Measurements from ENCODE around the gene PHF20.
"Not testable (repeated sequence)": the region's sequence is repeated elsewhere in the genome, so short reads cannot be mapped to it uniquely, and the experiment has no call there.

The PHF20 gene

DNA sequence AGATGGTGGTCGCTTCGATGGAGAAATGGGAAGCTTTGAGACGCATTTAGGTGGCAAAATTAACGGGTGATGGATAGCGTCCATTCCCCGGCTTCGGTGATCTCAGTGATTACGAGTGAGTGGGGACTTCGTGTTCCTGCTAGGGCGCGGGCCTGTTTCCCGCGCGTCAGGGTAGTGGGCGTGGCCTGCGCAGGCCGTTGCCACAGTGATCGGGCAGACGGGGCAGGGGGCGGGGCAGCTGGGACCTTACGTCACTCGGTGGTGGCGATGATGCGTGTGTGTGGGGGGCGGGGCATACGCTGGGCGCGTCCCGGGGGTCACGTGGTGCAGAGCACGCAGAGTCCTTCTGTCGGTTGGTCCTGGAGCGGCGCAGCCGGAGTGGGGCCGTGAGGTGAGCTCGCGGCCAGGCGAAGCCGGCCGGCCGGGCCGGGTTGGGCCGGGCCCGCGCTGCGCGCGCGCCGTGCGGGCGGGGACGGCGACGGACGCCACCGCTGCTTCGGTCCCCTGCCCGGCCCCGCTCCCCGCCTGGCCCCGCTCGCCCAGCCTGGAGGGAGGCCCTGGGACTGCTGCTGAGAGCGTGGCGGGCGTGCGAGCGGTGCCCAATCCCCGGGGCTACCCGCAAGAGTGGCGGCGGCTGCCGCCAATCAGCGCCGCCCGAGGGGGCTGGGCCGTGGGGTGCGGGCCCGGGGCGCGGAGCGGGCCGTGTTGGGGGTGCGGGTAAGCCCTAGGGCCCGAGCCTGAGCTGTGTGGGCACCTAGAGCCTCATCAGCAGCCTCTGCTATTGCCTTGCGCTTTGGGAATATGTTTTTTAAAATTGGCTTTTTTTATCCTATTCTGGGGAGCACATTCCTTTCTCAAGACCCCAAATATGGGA is at the start of gene PHF20:
Gene PHF20 (plus strand): TSS at position 327 of the 874 bp plus-strand sequence. CDS start 29,508 bp downstream, outside the sequence.
- peak; percentile 98 for DNase-seq

DNA sequence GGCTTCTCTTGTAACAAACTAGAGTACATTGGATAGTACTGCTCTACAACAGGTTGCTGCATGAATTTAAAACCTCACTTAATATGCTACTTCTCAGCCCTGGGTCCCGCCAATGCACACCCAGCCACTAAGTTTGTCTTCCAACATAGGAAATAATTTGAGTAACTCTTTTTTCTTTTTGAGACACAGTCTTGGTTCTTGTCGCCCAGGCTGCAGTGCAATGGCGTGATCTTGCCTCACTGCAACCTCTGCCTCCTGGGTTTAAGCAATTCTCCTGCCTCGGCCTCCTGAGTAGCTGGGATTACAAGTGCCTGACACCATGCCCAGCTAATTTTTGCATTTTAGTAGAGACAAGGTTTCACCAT is 48.6 kb upstream of the PHF20 start:
- DNase-seq, result not testable (repeated sequence)

DNA sequence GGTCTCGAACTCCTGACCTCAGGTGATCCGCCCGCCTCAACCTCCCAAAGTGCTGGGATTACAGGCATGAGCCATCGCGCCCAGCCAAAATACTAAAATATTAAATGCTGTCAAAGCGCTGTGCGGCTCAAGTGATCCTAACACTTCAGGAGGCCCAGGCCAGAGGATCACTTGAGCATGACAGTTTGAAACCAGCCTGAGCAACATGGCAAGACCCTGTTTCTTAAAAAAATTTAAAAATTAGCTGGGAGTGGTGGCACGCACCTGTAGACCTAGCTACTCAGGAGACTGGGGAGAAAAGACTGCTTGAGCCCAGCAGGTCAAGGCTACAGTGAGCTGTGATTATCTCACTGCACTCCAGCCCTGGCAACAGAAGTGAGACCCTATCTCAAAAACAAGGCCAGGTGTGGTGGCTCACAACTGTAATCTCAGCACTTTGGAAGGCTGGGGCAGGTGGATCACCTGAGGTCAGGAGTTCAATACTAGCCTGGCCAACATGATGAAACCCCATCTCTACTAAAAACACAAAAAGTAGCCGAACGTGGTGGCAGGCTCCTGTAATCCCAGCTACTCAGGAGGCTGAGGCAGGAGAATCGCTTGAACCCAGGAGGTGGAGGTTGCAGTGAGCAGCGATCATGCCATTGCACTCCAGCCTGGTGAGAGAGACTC is 48.0 kb upstream of the PHF20 start:
- DNase-seq, result not testable (repeated sequence)

DNA sequence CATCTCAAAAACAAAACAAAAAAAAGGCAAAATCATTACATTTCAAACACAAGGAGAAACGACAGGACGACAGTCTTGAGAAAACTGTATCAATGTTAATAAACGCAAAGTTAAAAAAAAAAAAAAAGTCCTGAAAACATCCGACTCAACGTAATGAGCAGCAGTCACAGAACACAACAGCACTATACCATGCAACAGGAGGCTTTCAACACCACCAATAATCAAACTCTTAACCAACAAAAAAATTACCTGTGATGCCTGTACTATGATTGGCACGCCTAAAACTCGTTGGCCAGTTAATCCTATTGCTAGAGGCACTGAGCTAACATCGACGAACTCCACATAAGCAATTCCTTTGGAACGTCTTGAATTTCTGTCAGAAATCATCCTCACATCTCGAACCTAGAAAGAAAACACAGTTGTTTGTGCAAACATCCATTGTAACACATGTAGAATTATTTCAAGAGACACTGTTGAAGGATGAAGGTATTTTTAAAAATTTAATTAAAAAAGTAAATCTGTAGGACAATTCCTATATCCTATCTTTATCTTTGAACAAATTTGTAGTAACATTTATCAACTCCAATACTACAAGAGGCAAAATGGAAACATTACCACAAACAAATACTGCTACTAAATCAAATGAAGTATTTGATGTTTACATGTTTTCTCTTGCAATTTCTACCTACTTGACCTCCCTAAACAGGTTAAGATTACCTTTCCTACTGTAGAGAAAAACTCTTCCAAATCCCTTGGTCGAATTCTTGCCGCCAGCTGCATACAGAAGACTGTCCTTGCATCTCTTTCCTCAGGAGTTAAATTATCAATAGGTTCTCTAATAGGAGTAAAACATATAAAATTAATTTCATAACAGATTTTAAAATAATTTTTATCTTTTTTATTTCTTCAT is 47.2 kb upstream of the PHF20 start:
- DNase-seq, result no peak

DNA sequence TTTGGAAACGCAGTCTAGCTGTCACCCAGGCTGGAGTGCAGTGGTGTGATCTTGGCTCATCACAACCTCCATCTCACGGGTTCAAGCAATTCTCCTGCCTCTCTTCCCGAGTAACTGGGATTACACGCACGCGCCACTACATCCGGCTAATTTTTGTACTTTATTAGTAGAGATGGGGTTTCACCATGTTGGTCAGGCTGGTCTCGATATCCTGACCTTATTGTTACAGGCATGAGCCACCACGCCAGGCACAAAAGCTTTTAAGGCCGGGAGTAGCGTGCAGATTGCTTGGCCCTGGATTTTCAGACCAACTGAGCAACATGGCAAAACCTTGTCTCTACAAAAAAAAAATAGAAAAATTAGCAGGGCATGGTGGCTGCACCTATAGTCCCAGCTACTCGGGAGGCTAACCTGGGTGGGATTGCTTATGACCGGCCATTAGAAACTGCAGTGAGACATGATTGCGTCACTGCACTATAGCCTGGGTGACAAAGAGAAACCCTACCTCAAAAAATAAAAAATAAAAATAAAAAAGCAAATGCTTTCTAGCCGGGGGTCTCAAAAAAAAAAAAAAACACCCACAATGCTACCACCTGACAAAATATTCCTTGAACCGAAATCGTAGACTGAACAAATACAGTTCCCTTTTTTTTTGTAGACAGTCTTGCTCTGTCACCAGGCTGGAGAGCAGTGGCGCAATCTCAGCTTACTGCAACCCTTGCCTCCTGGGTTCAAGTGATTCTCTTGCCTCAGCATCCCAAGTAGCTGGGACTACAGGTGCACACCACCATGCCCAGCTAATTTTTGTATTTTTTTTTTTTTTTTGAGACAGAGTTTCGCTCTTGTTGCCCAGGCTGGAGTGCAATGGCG is 44.7 kb upstream of the PHF20 start:
- DNase-seq, result peak; percentile 36

DNA sequence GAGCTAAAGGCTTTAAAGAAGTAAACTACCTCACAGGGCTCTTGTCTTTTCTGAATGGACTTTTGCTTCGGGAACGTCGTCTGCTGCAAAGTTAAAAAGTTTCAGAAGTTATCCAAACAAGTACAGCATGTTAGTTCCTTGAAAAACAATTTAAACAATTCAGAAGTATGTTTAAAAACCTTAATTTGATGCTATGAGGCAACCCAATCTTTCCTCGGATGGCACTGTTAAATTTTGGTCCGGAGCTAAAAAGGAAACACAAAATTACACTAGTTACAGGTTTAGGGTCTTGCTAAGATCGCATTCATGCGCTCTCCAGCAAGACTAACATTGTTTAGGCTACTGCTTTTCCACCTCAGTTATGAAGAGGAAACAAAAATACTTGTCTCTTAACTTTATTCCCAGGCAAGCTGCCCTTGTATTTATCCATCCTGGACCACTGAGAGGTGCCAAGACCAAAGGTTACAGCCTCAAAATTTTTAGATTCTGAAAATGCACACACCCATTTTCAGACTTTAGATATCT is 42.5 kb upstream of the PHF20 start:
- DNase-seq, result no peak

DNA sequence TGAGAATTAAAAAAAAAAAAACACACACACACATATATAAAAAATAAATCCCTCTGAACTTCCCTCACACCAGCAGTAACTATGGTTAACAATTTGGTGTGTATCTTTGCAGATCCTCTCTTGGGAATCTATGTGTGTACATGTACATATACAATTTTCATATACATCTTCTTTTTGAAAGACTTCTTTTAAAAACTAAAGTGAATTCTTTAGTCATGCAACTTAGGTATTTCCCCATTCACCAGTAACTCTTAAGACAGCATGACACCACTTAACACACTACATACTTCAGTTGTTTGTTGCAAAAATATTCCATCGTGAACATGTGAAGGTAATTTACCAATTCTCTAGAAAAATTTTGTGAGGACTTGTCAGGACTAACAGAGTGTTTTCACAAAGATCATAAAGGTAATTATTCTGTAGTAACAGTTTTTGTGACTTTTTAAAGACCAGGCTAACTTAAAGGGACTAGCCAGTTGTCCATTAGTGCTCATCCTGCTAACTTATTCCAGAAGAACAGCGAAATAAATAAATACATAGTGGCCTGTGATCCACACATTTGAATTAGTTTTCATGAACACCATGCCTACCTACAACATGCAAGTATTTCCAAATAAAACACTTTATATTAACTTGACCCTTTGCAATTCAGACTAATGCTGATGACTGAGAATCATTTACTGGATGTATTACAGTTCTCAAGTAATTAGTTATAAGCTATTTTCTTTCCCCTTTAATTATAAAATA is 41.8 kb upstream of the PHF20 start:
- no peak for DNase-seq

DNA sequence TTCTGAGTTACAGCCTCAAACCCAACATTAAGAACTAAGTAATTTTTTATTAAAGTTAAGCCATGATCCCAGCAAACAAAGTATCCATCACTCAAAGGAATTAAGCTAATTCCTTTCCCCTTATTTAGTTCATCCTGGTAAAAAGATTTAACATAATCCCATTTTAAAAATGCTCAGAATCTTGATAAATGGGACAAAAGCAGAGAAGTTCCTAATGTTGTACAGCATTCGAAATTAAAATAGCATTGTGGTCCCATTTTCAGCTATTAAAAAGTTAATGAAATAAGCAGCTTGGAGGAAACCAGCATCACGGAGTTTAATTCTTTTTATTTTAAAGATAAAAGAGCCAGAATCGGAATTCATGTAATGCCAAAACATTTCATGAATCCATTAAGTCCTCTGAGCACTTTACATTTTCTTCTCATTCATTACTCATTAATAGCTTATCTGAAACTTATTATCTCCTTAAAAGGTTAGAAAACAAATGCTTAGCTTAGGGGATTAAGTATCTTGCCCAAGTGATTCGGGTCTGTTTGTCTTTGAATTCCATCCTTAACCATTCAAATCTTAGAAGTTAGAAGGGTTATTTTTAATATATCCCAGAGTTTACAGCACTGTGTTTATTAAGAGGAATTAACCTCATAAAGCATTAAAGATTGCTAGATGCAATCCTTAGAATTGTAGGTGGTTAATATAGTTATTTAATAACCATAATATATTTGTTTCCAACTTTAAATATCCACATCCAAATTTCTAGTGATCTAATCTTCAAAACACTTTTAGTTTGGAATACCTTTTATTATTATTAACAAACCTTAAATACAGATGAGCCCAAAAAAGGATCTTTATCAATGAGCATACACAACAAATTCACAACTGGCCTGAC is 41.0 kb upstream of the PHF20 start:
- DNase-seq, result no peak

DNA sequence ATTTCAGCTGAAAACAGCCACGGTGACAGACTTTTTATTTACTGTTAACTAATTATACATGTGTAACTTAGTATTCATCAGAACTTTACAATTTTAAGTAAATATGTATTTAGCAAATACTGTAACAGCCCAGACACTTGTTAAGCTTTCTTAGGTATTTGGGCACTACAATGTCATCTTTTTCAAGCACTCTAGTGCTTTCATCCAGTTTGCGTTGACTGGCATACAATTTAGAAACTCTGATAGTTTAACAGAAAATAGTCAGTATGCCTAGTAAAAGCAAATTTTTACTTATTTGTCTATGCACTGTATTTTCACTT is 40.4 kb upstream of the PHF20 start:
- no peak for DNase-seq

DNA sequence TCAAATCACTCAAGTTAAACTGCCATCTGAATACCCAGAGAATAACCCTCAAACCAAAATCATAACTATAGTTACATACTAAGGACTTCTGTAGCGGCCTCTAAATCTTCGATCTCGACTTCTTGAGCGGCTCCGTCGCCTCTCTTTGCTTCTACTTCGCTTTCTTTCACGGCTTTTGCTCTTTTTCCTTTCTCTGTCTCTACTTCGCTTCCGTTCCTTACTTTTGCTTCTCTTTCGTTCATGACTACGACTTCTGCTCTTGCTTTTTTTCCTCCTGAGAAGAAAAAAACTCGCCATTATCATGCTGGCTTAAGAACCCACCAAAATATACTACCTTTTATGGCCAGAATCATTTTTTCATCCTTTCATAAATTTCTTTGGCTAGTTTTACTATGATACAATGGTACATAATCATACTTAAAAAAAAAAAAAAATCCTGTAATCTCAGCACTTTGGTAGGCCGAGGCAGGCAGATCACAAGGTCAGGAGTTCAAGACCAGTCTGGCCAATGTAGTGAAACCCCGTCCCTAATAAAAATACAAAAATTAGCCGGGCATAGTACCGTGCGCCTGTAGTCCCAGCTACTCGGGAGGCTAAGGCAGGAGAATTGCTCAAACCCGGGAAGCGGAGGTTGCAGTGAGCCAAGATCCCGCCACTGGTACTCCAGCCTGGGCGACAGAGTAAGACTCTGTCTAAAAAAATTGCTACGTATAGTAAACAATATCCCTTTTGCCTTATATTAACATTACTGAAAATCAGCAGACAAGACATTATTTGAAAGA is 39.8 kb upstream of the PHF20 start:
- no peak for DNase-seq

DNA sequence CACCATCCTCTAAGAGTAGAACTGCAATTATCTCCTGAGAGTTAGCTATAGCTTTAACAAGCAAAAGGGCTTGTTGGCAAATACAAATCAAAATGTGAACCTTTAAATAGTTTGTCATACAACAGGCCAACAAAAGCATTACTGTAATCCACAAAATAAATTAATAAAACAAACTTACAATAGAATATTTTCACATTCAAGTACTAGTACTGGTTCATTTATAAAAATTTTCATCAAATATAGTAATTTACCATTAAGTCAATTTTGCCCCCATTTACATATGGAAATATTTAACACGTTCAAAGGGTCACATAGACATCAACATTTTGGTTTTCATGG is 39.2 kb upstream of the PHF20 start:
- no peak for DNase-seq

DNA sequence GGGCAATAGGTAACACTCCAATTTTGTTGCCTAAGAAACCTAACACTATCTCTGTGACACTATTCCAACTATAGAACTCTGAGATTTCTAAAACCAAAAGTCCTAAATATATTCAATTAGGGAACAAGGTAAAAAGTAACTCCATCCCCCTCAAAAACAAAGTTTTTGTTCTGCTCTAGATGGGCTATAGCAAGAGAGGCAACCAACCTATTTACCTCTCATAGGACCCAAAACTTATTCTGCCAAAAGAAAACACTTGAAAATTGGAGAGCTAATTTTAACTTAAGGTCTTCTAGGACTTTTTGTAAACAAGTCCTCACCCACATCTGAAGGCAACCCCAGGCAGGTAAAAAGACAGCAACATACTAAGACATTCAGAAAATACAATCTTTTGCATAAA is 37.4 kb upstream of the PHF20 start:
- no peak for DNase-seq

DNA sequence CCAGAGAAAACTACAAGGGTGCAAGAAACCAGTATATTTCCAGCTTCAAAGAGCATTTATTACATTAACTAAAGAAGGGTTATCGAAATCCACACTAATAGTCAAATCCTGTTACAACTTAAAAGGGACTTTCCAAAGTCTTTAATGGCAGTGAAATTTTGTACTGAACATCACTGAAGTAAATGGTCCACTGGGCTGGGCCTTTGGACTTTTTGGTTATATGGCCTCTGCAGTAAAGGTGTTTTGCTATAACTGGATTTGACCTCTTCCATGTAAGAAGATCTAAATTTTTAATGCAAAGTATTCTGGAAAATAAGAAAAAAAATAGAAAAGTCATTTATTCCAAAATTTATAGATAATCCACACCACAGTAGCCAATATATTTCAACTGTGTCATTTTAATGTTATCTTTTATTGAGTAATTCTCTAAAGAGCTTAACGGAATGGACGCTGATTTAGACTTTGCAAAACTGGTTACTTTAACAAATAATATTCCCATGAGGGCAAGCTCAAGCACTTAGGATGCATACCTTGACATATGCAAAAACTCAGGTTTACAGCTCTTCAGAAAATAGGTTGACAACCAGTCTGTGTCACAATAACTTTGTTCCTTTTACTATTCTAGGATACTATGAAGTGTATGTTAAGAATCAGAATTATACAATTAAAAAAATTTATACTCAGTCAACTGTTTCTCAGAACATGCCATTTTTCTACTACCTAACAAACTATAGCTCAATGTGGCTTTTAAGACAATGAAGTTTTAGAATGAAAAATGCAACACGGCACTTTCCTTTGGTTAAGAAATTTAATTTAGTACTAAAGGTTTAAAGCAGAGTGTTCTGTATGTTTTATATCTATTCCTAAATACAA is 36.8 kb upstream of the PHF20 start:
- no peak for DNase-seq

DNA sequence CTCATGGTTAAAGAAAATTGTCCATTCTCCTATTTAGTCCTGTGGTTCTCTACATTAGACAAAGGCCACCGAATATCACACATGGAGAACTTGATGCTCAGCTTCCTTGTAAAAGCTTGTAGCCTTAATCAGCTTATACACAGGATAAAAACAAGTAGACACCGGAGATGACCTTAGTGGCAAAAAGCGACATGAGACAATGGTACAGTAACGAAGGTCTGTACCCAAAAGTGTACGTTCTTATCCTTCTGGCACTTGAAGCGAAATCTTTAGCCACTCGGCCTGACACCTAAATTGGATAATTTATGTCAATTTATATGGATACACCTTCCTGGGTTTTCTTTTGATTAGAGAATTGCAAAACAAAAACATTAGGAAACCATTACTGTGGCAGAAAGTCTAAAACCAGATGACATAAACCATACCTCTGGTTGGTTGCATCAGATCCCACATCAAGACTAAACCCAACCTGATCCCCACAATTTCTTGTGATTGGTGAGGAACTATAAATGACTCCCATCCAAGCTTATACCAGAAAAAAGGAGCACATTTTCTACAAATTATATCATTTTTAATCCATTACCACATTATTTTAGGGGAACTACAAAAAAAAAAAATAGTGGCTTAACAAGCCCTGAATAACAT is 35.9 kb upstream of the PHF20 start:
- no peak for DNase-seq

DNA sequence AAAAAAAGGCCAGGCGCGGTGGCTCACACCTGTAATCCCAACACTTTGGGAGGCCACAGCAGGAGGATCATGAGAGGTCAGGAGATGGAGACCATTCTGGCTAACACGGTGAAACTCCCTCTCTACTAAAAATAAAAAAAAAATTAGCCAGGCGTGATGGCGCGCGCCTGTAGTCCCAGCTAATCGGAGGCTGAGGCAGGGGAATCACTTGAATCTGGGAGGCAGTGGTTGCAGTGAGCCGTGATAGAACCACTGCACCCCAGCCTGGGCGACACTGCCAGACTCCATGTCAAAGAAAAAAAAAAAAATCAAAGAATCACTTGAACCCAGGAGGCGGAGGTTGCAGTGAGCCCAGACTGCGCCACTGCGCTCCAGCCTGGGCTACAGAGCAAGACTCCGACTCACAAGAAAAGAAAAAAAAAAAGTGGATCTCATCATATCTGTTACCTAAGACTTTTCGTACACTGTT is 33.9 kb upstream of the PHF20 start:
- DNase-seq, result no peak

DNA sequence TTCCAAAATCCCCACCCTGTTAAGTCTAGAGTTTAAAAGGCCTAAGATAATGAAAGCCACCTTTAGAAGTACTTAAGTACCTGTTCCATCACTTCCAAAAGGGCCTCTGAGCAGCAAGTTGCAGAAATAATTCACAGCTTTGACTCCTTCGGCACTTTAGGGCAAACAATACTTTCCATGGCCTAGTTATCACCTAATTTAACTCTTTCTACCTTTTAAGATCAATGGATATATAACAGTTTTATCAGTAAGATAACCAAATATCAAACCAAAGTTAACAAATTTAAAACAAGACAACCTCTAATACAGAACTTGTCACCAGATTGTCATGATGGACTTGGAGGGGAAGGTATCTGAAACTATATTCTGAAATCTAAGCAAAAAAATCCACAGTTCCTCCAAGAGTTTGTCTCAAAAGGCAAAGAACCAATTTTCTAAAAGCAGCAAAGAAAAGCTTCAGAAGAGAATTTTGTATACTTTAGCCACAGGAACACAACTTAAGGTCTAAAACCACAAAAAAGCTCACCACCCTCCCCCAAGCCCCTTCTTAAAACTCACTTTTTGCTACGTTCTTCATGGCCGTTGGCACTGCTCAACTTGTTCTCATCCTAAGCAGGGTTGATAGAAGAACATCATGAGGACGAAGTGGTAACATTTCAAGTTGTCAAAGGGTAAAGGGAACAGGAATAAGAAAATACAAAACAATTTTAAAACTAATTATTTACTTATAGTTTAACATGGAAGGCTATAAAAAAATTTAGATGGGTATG is 33.2 kb upstream of the PHF20 start:
- no peak for DNase-seq

Measured in suppressor macrophage treated with lipopolysaccharide for 4 hours (primary cell).